ENCODE results near the gene SLC9A9. TPM values are rescaled to one million over a fixed set of nuclear protein-coding genes. Genes with fewer than 3 reads are reported as not detected.

Gene SLC9A9
- total and polyA plus RNA-seq, 2 of the 8 experiments (the other 6 are each of a cell fraction or from before 2014, with no cell fraction given): 0.48 to 1.1 TPM

DNA sequence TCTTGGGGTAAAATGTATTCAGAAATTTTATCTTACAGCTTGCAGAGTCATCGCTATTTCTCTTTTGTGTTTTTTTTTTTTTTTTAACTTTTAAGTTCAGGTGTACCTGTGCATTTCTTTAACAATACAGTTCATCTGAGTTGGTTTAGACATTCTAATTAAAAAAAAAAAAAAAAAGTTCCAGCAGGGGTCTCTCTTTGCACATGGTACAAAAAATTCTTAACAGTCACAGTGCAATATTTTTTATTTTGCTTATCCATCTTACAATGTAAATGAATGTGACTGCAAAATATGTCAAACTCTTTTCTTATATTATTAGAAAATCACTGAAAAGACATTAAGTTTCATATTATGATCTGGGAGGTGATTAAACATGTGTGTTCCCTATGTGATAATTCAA, 47.5 kb upstream of the SLC9A9 start (continued):
- TF ChIP-seq, protein P1, sequence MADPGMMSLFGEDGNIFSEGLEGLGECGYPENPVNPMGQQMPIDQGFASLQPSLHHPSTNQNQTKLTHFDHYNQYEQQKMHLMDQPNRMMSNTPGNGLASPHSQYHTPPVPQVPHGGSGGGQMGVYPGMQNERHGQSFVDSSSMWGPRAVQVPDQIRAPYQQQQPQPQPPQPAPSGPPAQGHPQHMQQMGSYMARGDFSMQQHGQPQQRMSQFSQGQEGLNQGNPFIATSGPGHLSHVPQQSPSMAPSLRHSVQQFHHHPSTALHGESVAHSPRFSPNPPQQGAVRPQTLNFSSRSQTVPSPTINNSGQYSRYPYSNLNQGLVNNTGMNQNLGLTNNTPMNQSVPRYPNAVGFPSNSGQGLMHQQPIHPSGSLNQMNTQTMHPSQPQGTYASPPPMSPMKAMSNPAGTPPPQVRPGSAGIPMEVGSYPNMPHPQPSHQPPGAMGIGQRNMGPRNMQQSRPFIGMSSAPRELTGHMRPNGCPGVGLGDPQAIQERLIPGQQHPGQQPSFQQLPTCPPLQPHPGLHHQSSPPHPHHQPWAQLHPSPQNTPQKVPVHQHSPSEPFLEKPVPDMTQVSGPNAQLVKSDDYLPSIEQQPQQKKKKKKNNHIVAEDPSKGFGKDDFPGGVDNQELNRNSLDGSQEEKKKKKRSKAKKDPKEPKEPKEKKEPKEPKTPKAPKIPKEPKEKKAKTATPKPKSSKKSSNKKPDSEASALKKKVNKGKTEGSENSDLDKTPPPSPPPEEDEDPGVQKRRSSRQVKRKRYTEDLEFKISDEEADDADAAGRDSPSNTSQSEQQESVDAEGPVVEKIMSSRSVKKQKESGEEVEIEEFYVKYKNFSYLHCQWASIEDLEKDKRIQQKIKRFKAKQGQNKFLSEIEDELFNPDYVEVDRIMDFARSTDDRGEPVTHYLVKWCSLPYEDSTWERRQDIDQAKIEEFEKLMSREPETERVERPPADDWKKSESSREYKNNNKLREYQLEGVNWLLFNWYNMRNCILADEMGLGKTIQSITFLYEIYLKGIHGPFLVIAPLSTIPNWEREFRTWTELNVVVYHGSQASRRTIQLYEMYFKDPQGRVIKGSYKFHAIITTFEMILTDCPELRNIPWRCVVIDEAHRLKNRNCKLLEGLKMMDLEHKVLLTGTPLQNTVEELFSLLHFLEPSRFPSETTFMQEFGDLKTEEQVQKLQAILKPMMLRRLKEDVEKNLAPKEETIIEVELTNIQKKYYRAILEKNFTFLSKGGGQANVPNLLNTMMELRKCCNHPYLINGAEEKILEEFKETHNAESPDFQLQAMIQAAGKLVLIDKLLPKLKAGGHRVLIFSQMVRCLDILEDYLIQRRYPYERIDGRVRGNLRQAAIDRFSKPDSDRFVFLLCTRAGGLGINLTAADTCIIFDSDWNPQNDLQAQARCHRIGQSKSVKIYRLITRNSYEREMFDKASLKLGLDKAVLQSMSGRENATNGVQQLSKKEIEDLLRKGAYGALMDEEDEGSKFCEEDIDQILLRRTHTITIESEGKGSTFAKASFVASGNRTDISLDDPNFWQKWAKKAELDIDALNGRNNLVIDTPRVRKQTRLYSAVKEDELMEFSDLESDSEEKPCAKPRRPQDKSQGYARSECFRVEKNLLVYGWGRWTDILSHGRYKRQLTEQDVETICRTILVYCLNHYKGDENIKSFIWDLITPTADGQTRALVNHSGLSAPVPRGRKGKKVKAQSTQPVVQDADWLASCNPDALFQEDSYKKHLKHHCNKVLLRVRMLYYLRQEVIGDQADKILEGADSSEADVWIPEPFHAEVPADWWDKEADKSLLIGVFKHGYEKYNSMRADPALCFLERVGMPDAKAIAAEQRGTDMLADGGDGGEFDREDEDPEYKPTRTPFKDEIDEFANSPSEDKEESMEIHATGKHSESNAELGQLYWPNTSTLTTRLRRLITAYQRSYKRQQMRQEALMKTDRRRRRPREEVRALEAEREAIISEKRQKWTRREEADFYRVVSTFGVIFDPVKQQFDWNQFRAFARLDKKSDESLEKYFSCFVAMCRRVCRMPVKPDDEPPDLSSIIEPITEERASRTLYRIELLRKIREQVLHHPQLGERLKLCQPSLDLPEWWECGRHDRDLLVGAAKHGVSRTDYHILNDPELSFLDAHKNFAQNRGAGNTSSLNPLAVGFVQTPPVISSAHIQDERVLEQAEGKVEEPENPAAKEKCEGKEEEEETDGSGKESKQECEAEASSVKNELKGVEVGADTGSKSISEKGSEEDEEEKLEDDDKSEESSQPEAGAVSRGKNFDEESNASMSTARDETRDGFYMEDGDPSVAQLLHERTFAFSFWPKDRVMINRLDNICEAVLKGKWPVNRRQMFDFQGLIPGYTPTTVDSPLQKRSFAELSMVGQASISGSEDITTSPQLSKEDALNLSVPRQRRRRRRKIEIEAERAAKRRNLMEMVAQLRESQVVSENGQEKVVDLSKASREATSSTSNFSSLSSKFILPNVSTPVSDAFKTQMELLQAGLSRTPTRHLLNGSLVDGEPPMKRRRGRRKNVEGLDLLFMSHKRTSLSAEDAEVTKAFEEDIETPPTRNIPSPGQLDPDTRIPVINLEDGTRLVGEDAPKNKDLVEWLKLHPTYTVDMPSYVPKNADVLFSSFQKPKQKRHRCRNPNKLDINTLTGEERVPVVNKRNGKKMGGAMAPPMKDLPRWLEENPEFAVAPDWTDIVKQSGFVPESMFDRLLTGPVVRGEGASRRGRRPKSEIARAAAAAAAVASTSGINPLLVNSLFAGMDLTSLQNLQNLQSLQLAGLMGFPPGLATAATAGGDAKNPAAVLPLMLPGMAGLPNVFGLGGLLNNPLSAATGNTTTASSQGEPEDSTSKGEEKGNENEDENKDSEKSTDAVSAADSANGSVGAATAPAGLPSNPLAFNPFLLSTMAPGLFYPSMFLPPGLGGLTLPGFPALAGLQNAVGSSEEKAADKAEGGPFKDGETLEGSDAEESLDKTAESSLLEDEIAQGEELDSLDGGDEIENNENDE (IDR thresholded peaks at IDR 0.05; ENCODE audit: insufficient replicate concordance, low read length): no peak
- TF ChIP-seq TAF7 (optimal IDR thresholded peaks at IDR 0.05; ENCODE audit: borderline replicate concordance, low read depth, low read length) (no peak), TBP (IDR thresholded peaks at IDR 0.05; ENCODE audit: low read depth, low read length) (no peak)
